Measurements from ENCODE around the gene GSG1L. TPM values are rescaled to one million over a fixed set of nuclear protein-coding genes. Genes with fewer than 3 reads are reported as not detected.
"Not testable (repeated sequence)": the region's sequence is repeated elsewhere in the genome, so short reads cannot be mapped to it uniquely, and the experiment has no call there.

Gene GSG1L
- total RNA-seq, 1 donor = under 0.01 TPM

DNA sequence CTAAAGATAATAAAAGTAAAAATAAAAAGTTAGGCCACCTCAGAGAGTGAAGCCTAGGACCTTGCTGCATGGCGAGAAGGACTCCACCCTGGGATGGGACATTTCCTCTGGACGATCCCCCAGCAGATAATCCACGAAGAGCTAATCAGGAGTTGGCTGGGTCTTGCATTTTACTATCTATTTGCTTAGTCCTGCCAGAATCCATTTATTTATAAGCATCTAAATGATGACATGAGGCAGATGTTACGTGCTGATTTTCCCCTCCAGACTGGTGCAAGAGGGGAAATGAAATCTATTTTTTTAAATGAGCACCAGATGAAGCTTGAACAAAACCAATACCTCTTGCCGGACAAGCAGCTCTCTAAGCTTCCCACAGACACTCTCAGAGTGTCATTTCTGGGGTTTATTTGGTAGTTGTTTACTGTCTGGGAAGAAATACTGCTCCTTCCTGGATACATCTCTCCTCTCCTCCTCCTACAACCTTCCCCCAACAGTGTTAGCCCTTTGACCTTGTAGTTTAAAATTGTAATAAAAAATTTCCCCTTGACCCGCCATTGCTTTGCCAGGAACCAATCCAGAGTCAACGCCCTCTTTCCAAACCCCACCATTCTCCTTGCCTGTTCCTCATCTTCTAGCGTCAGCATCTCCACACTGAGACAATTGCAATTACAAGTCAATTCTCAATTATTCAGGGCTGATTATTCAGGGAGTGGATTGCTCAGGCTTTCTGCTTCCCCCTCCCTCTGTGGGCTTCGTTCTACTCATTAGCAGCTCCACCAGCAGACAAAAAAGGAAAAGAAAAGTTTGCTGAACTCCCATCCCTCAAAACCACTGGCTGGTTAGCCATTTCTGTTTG is 63.0 kb downstream of the GSG1L start:
- H3K4me3 ChIP-seq (ENCODE audit: low read length) = no peak overlapping the region
- no peaks in the 10 kb centered on the region for H3K9me3 ChIP-seq (ENCODE audit: low read depth, low read length)
- no peaks in the 10 kb centered on the region for H3K27me3 ChIP-seq (ENCODE audit: insufficient read depth, low read length)
- peaks cover 2% of the 10 kb centered on the region for H3K4me1 ChIP-seq (ENCODE audit: insufficient read depth, low read length)

DNA sequence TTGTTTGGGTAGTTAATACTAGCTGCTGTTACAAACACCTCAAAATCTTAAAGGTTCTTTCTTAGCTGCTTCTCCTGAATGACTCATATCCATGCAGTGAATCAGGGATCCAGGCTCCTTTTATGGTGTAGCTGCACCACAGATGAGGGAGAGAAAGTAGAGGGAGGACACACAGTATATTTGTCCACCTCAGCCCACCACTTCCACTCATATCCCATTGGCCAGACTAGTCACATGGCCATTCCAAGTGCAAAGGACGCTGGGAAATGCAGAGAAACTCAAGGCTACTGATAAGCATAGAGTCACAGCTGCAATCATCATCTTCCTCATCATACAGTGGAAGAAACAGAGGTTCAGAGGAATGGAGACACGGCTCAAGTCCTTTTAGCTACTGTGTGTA is 63.8 kb downstream of the GSG1L start:
- no peaks in the 10 kb centered on the region for H3K9me3 ChIP-seq (ENCODE audit: low read depth, low read length)
- H3K4me3 ChIP-seq (ENCODE audit: low read length) = no peak overlapping the region
- peaks cover 10% of the 10 kb centered on the region for H3K4me1 ChIP-seq (ENCODE audit: insufficient read depth, low read length)
- no peaks in the 10 kb centered on the region for H3K27me3 ChIP-seq (ENCODE audit: insufficient read depth, low read length)

DNA sequence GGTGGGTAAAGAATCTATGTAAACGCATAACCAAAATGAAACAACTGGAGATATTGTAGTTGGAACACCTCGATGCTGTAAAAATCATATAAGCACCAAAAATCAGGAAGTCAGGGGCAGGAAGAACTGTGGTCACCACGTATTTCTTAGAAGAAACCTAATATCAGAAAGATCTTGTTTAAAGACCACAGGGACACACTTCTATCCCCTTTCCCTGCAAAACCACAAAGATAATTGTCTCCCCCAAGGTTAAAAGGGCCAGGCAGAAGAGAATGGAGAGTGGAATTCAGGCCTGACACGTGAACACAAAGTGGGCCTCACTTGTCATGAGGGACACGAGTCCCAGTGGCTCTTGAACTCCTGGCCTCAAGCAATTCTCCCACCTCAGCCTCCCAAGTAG is 68.1 kb downstream of the GSG1L start:
- no peaks in the 10 kb centered on the region for H3K27me3 ChIP-seq (ENCODE audit: insufficient read depth, low read length)
- H3K9me3 ChIP-seq (ENCODE audit: low read depth, low read length) = no peaks in the 10 kb centered on the region
- H3K4me3 ChIP-seq (ENCODE audit: low read length) = no peak overlapping the region
- H3K4me1 ChIP-seq (ENCODE audit: insufficient read depth, low read length) = peaks cover 10% of the 10 kb centered on the region

DNA sequence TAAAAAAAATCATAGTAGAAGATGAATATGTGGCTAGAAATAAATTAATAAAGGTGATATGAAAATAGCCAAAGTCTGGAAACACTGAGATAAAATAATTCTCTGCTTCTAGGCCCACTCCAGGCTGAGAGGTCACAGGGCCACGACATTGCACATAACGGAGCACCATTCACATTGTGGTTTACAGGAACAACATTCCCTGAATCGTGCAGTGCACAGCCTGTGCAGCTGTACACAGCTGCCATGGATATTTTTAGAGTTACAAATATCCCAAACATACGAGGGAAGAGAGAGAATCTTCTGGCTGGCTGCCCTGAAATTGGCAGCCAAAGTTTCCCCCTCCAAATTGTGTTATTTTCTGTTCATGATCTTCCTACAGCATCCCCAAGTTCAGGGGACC is 68.8 kb downstream of the GSG1L start:
- no peaks in the 10 kb centered on the region for H3K9me3 ChIP-seq (ENCODE audit: low read depth, low read length)
- H3K4me1 ChIP-seq (ENCODE audit: insufficient read depth, low read length) = peaks cover 10% of the 10 kb centered on the region
- H3K4me3 ChIP-seq (ENCODE audit: low read length) = no peak overlapping the region
- H3K27me3 ChIP-seq (ENCODE audit: insufficient read depth, low read length) = no peaks in the 10 kb centered on the region

DNA sequence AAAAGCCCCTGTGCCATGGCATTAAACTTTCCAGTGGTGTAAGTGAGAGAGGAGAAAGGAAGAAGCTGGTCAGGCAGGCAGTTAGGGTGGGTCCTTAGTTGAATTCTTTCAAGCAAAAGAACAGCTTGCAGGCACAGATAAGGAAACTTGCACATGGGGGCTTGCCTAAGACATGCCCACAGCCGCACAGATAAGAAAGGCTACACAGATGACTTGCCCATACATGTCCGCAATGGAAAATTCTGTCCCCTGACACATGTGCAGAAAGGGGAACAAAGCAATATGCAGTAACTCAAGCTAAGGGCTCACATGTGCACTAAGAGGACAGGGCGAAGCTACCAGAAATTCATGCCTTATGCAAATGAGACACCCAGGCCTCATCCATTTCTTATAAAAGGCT is 69.9 kb downstream of the GSG1L start:
- Histone ChIP-seq H3K4me1 (ENCODE audit: insufficient read depth, low read length) (peaks cover 10% of the 10 kb centered on the region), H3K9me3 (ENCODE audit: low read depth, low read length) (no peaks in the 10 kb centered on the region), H3K4me3 (ENCODE audit: low read length) (no peak overlapping the region), H3K27me3 (ENCODE audit: insufficient read depth, low read length) (no peaks in the 10 kb centered on the region)

DNA sequence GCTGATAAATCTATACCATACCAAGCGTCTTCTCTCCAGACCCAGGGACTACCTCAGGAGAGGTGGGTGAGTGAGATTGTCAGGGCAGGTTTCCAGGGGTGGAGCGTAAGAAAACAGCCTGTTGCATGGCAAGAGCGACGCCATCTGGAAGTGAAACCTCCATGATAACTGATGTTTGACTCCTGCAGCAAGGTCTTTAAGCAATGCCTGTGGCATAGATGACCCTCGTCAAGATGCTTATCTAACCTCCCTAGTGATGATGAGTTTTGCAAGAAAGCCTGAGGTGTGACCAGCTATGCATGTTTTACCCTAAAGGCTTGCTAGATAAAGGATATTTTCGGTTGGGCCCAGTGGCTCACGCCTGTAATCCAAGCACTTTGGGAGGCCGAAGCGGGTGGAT is 71.6 kb downstream of the GSG1L start:
- Histone ChIP-seq H3K4me3 (ENCODE audit: low read length) (no peak overlapping the region), H3K4me1 (ENCODE audit: insufficient read depth, low read length) (peaks cover 10% of the 10 kb centered on the region), H3K27me3 (ENCODE audit: insufficient read depth, low read length) (no peaks in the 10 kb centered on the region), H3K9me3 (ENCODE audit: low read depth, low read length) (no peaks in the 10 kb centered on the region)

DNA sequence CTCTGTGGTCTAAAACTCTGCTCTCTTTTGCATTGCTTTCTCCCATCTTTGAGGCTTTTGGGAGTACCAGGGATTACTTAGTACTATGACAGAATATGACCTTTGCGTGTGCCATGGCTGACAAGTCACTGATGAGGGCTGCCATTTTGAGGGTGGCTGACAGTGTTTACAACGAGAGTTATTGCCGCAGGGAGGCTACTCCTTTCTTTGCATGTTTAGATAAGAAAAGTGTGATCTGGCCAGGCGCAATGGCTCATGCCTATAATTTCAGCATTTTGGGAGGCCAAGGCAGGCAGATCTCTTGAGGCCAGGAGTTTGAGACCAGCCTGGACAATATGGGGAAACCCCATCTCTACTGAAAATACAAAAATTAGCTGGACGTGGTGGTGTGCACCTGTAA is 77.5 kb downstream of the GSG1L start:
- Histone ChIP-seq H3K9me3 (ENCODE audit: low read depth, low read length) (no peaks in the 10 kb centered on the region), H3K4me3 (ENCODE audit: low read length) (no peak overlapping the region), H3K27me3 (ENCODE audit: insufficient read depth, low read length) (no peaks in the 10 kb centered on the region), H3K4me1 (ENCODE audit: insufficient read depth, low read length) (no peaks in the 10 kb centered on the region)

DNA sequence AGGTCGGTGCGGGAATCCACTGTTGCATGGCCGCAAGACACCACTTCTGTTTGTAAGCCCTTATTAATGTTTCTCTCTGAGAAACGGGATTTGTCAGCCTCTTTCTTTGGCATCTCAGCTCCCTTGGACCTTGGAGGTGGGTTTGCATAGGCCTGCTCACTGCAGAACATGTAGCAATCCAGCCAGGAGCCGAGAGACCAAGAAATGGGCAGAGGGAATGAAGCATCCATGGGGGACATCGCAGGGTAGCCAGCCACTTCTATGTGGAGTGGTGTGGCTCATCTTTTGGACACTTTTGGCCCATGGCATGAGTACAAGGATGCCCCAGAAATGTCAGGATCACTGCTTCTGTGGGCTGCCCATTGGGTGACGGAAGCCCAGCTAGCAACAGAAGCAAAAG is 79.4 kb downstream of the GSG1L start:
- Histone ChIP-seq H3K4me3 (ENCODE audit: low read length) (no peak overlapping the region), H3K4me1 (ENCODE audit: insufficient read depth, low read length) (no peaks in the 10 kb centered on the region), H3K27me3 (ENCODE audit: insufficient read depth, low read length) (no peaks in the 10 kb centered on the region), H3K9me3 (ENCODE audit: low read depth, low read length) (no peaks in the 10 kb centered on the region)

DNA sequence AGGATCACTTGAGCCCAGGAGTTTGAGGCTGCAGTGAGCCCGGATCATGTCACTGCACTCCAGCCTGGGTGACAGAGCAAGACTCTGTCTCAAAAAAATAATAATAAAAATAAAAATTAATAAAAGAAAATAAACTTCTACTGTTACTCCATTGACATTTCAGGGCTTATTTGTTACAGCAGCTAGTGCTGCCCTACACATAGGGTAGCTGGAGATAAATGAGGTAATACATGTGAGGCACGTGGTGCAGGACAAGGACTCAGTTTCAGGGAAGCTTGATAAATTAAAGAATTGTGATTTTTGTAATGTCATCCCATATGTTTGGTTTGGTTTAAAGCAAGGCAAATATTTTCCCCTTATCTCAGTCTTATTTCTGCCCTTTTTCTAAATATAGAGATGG is 80.3 kb downstream of the GSG1L start:
- H3K27me3 ChIP-seq (ENCODE audit: insufficient read depth, low read length) = no peaks in the 10 kb centered on the region
- H3K4me3 ChIP-seq (ENCODE audit: low read length) = no peak overlapping the region
- no peaks in the 10 kb centered on the region for H3K4me1 ChIP-seq (ENCODE audit: insufficient read depth, low read length)
- no peaks in the 10 kb centered on the region for H3K9me3 ChIP-seq (ENCODE audit: low read depth, low read length)

DNA sequence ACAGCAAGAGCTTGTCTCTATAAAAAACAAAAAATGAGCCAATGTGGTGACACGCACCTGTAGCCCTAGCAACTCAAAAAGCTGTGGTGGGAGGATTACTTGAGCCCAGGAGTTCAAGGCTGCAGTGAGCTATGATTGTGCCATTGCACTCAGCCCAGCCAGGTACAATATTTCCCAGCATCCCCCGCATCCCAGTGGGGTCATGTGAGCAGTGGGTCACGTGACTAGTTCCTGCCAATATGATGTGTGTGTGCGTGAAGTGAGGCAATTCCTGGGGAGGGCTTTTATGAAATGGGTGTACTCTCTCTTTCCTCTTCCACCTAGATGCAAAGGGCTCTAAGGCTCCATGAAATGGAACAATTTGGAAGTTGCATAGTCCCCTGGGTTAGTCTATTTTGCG is 81.3 kb downstream of the GSG1L start:
- H3K4me3 ChIP-seq (ENCODE audit: low read length) = no peak overlapping the region
- no peaks in the 10 kb centered on the region for H3K4me1 ChIP-seq (ENCODE audit: insufficient read depth, low read length)
- no peaks in the 10 kb centered on the region for H3K9me3 ChIP-seq (ENCODE audit: low read depth, low read length)
- H3K27me3 ChIP-seq (ENCODE audit: insufficient read depth, low read length) = no peaks in the 10 kb centered on the region

DNA sequence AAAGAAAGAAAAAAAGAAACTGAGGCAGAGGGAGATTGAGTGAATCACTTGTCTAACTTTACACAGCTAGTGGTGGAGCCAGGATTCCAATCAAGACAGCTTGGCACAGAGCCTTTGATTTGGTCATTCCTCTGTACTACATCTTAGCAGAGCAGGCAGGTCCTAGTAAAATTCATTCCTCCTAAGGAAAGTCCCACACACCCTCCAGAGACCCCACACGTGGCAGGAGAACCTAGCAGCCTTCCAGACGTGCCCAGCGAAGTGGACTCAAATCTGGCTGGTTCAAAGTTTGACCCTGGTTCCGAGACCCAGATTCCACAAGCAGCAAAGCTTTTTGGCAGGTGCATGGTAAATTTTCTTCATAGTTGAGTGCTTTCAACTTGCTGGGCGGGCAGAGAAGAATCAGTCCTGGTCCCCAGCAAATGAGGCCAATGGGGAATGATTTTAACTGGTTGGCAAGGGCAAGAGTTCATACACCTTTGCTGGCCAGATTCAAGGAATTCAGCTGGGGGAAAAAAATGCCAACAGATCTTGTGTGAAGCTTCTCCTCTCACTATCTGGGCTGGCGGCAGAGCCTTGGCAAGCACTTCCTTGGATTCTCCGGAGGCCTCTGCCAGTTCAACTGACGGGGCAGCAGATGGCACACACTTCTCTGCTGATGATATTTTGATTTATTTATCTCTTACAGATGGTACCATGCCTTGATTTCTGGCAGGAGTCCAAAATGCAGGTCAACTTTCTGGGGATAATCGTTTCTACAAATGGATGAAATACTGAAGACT is 82.4 kb downstream of the GSG1L start:
- Histone ChIP-seq H3K9me3 (ENCODE audit: low read depth, low read length) (no peaks in the 10 kb centered on the region), H3K4me3 (ENCODE audit: low read length) (no peak overlapping the region), H3K27me3 (ENCODE audit: insufficient read depth, low read length) (no peaks in the 10 kb centered on the region), H3K4me1 (ENCODE audit: insufficient read depth, low read length) (no peaks in the 10 kb centered on the region)

DNA sequence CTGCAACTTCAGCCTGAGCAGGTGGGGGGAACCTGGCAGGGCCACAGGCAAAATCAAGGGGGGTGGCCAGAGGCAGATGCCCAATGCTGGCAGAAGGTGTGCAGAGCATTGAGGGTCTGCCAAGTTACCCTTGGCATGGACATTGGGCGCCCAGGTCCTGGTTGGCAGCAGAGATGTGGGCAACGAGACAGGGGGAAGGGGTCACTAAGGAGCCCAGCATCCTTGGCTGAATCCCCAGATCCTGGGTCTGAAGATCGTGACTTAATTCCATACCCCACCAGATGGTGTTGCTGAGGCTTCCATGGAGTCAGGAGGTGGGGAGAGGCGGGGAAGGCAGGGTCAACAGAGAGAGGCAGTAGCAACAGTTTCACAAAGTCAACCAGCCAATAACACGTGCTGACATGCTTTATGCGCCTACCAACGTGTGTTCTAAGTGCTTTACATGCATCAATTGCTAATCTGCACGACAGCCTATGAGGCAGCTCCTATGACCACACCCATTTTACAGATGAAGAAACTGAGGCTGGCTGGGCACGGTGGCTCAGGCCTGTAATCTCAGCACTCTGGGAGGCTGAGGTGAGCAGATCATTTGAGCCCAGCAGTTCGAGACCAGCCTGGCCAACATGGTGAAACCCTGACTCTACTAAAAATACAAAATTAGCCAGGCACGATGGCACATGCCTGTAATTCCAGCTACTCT is 83.3 kb downstream of the GSG1L start:
- no peaks in the 10 kb centered on the region for H3K27me3 ChIP-seq (ENCODE audit: insufficient read depth, low read length)
- no peak overlapping the region for H3K4me3 ChIP-seq (ENCODE audit: low read length)
- no peaks in the 10 kb centered on the region for H3K9me3 ChIP-seq (ENCODE audit: low read depth, low read length)
- no peaks in the 10 kb centered on the region for H3K4me1 ChIP-seq (ENCODE audit: insufficient read depth, low read length)

DNA sequence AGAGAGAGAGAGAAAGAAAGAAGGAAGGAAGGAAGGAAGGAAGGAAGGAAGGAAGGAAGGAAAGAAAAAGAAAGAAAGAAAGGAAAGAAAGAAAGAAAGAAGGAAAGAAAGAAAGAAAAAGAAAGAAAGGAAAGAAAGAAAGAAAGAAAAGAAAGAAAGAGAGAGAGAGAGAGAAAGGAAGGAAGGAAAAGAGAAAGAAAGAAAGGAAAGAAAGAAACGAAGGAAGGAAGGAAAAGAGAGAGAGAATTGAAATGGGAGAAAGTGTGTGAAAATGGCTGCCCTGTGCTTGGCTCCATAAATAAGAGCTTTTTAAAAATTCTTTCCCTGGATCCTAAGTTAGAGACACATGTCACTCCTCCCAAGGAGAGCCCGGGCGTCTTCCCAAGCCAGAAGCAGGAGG is 83.8 kb downstream of the GSG1L start:
- not testable (repeated sequence) for H3K4me3 ChIP-seq (ENCODE audit: low read length); H3K9me3 ChIP-seq (ENCODE audit: low read depth, low read length); H3K27me3 ChIP-seq (ENCODE audit: insufficient read depth, low read length); H3K4me1 ChIP-seq (ENCODE audit: insufficient read depth, low read length)

DNA sequence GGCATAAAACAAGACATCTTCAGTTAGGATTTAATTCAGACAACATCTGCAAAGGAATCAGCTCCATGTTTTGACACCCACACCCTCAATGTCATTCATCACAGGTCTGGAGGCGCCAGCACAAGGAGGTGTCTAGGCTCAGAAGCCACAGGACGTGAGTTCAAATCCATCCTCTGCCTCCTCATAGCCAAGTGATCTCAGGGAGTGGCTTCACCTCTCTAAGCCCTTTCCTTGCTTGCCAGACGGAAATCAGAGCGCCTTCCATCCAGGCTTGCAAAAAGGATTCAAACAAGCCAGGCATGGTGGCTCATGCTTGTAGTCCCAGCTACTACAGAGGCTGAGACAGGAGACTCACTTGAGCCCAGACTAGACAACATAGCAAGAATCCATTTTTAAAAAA is 84.6 kb downstream of the GSG1L start:
- no peak overlapping the region for H3K4me3 ChIP-seq (ENCODE audit: low read length)
- no peaks in the 10 kb centered on the region for H3K9me3 ChIP-seq (ENCODE audit: low read depth, low read length)
- H3K4me1 ChIP-seq (ENCODE audit: insufficient read depth, low read length) = no peaks in the 10 kb centered on the region
- no peaks in the 10 kb centered on the region for H3K27me3 ChIP-seq (ENCODE audit: insufficient read depth, low read length)

DNA sequence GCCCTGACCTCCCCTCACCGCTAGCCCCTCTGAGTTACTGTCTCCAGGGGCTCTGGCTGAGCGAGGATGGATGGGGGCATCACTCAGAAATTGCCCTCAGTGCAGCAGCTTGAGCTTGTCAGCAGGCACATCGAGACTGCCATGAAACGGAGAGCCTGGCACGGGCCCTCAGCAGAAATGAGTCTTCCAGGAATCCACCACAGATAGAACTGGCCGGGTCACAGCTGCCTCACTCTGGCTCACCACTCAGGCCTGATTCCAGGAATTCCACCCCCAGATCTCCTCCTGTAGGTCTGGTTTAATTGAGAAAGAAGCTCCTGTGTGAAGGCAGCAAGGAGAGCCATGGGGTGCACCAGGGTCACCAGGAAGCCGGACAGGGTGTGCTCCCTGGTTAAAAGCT is 85.5 kb downstream of the GSG1L start:
- H3K4me1 ChIP-seq (ENCODE audit: insufficient read depth, low read length) = no peaks in the 10 kb centered on the region
- no peaks in the 10 kb centered on the region for H3K9me3 ChIP-seq (ENCODE audit: low read depth, low read length)
- no peak overlapping the region for H3K4me3 ChIP-seq (ENCODE audit: low read length)
- H3K27me3 ChIP-seq (ENCODE audit: insufficient read depth, low read length) = no peaks in the 10 kb centered on the region
